A673 (cell line): ENCODE data around the gene ATP10A.

ENCODE experiments used
- CTCF ChIP-seq: fragments of 300-800, 200-600 bp; sonication (generic); conservative IDR thresholded peaks from 2 replicates; pipeline ENCODE4 v1.5.1; 2017; ENCODE audit warnings: low read depth, mild to moderate bottlenecking, antibody characterized with exemption, low read length, moderate library complexity, mixed read lengths
- EZH2 ChIP-seq: fragments of 200-600 bp; sonication (generic); IDR thresholded peaks from 2 replicates; pipeline ENCODE4 v1.6.1; 2017; ENCODE audit warnings: borderline replicate concordance, low read depth, mild to moderate bottlenecking, mixed read lengths, antibody characterized with exemption, low read length; ENCODE audit not compliant: poor library complexity, severe bottlenecking

GRCh38 chr15:25770031-25770430, 93.1 kb downstream of the ATP10A start:
- TF ChIP-seq CTCF (no peak), EZH2 (no peak)
